NCI-H146 (cell line): ENCODE measurements around the gene POR.
A peak's percentile ranks its signal among the peaks of the same experiment; 100 is the strongest.

ENCODE experiments used
- DNase-seq: peaks from one replicate; lab custom pipeline; 2025; lab: John Stamatoyannopoulos, UW

The POR gene

GRCh38 chr7:75916685-75917634 is 2.0 kb downstream of the POR start:
- no peak for DNase-seq

GRCh38 chr7:75920431-75921161 is 5.6 kb downstream of the POR start:
- no peak for DNase-seq

- no peak for DNase-seq
These were observed 6.5 kb downstream of the POR start for GRCh38 chr7:75921479-75921878.

GRCh38 chr7:75922966-75923603 is 8.1 kb downstream of the POR start:
- DNase-seq: no peak

GRCh38 chr7:75924256-75924655 is 9.3 kb downstream of the POR start:
- DNase-seq: no peak

GRCh38 chr7:75924889-75925288 is 9.9 kb downstream of the POR start:
- no peak for DNase-seq

GRCh38 chr7:75925717-75926435 is 10.9 kb downstream of the POR start:
- DNase-seq: no peak

GRCh38 chr7:75928568-75928914 is 13.6 kb downstream of the POR start:
- no peak for DNase-seq

- DNase-seq: peak; percentile 96
These were observed 16.7 kb downstream of the POR start for GRCh38 chr7:75931680-75932079.

GRCh38 chr7:75937958-75938786 is 23.2 kb downstream of the POR start:
- no peak for DNase-seq

GRCh38 chr7:75938921-75939320 is 24.0 kb downstream of the POR start:
- DNase-seq: peak; percentile 53

GRCh38 chr7:75943864-75944263 is 28.9 kb downstream of the POR start:
- no peak for DNase-seq

- DNase-seq: no peak
These were observed 29.6 kb downstream of the POR start for GRCh38 chr7:75944507-75944906.

- no peak for DNase-seq
These were observed 30.6 kb downstream of the POR start for GRCh38 chr7:75945297-75946168.

- DNase-seq: no peak
These were observed 31.4 kb downstream of the POR start for GRCh38 chr7:75946207-75946855.

GRCh38 chr7:75948179-75948578 is 33.2 kb downstream of the POR start:
- no peak for DNase-seq

- DNase-seq: no peak
These were observed 35.2 kb downstream of the POR start for GRCh38 chr7:75950111-75950681.

- no peak for DNase-seq
These were observed 36.6 kb downstream of the POR start for GRCh38 chr7:75951506-75951905.

- DNase-seq: no peak
These were observed 38.5 kb downstream of the POR start for GRCh38 chr7:75953431-75953830.
